Esophagus muscularis mucosa (tissue), 4 donors: ENCODE results near the gene HOXB1. TPM values are rescaled to one million over a fixed set of nuclear protein-coding genes. Genes with fewer than 3 reads are reported as not detected.

Experiments
- DNase-seq: peaks from one replicate; pipeline ENCODE4 v3.0.0-alpha.2; 2017; ENCODE audit errors: extremely low spot score
- H3K27ac ChIP-seq, 4 donors: fragments of 200-600 bp; sonication (generic); replicated peaks in 1 of 4; 1 replicate in 3 of 4; 2 replicates in 1 of 4; pipeline ENCODE4 v1.5.1; 2016 to 2019; ENCODE audit warnings: mild to moderate bottlenecking in 1 of 4
- H3K27me3 ChIP-seq, 4 donors: fragments of 200-600 bp; sonication (generic); one replicate each; pipeline versions ENCODE4 v1.5.1 to v1.6.0; 2016 to 2019
- H3K36me3 ChIP-seq, 4 donors: fragments of 200-600 bp; sonication (generic); one replicate each; pipeline ENCODE4 v1.5.1; 2016 to 2019
- H3K4me1 ChIP-seq, 4 donors: fragments of 200-600 bp; sonication (generic); one replicate each; pipeline ENCODE4 v1.5.1; 2016 to 2019
- H3K4me3 ChIP-seq, 4 donors: fragments of 200-600 bp; sonication (generic); 1 replicate in 2 of 4; 2 replicates in 2 of 4; pipeline ENCODE4 v1.5.1; 2016 to 2019; ENCODE audit warnings: mild to moderate bottlenecking in 4 of 4, moderate library complexity in 1 of 4
- H3K9me3 ChIP-seq, 4 donors: fragments of 200-600 bp; sonication (generic); 1 replicate in 3 of 4; 2 replicates in 1 of 4; pipeline ENCODE4 v1.5.1; 2016 to 2019
- CTCF ChIP-seq, 3 experiments: fragments of 200-600 bp in 2 of 3; fragments of 450-650 bp in 1 of 3; sonication (generic) in 2 of 3; IDR thresholded peaks; one replicate each; pipeline ENCODE4 v1.5.1; 2017 to 2019; ENCODE audit warnings: antibody characterized with exemption in 3 of 3, mild to moderate bottlenecking in 2 of 3, moderate library complexity in 1 of 3
- EP300 ChIP-seq: sonication (generic); formaldehyde crosslinking; IDR thresholded peaks from one replicate; pipeline ENCODE4 v1.6.1; 2017; ENCODE audit warnings: antibody characterized with exemption
- POLR2A ChIP-seq: fragments of 450-650 bp; IDR thresholded peaks from one replicate; pipeline ENCODE4 v1.6.1; 2017; ENCODE audit warnings: antibody characterized with exemption, moderate library complexity, mild to moderate bottlenecking, low read depth
- POLR2AphosphoS5 ChIP-seq, 2 donors: sonication (generic); formaldehyde crosslinking; IDR thresholded peaks; one replicate each; pipeline ENCODE4 v1.6.1; 2017; ENCODE audit warnings: antibody characterized with exemption in 2 of 2
- whole genome bisulfite sequencing: methylation state at CpG from one replicate; pipeline ENCODE4 v1.1.5; 2018; 5-methylcytosine and 5-hydroxymethylcytosine counted together
- intact Hi-C: fragments of 100-400 bp; cut with DNase I; formaldehyde crosslinking; loops from one replicate; pipeline ENCODE4 v1.15.1; 2023
- total RNA-seq, 4 donors: library from RNA; depleted of rRNA; stranded (reverse); fragments of >200 nt; gene quantifications; one replicate each; pipeline versions ENCODE4 v1.1.0 to v1.2.1, GENCODE V29; 2016

HOXB1 gene
- total RNA-seq, 4 donors from 2014 or later: not detected

- H3K4me3 ChIP-seq: no peak overlapping the region
- DNase-seq: no peak
- H3K27ac ChIP-seq: no peak overlapping the region
- peaks cover 0 to 6% (median 3%) of the 10 kb centered on the region in 4 donors for H3K4me1 ChIP-seq
- TF ChIP-seq POLR2AphosphoS5 (IDR thresholded peaks at IDR 0.05): no peak
- no peak for TF ChIP-seq EP300
- TF ChIP-seq POLR2A: no peak
- TF ChIP-seq CTCF (IDR thresholded peaks at IDR 0.05): no peak
- H3K9me3 ChIP-seq: no peaks in the 10 kb centered on the region
- 89% methylated on average over 11 of the region's 11 CpGs for WGBS
- intact Hi-C loops: no loop called here
- no peaks in the 10 kb centered on the region for H3K36me3 ChIP-seq
- peaks cover 0 to 12% (median 0%) of the 10 kb centered on the region in 4 donors for H3K27me3 ChIP-seq
Measured at GRCh38 chr17:48529683-48530009, 1.2 kb downstream of the HOXB1 start.

- Histone ChIP-seq H3K4me1 (peaks cover 0 to 6% (median 3%) of the 10 kb centered on the region in 4 donors), H3K27me3 (peaks cover 0 to 12% (median 0%) of the 10 kb centered on the region in 4 donors), H3K36me3 (no peaks in the 10 kb centered on the region), H3K9me3 (no peaks in the 10 kb centered on the region), H3K27ac (no peak overlapping the region), H3K4me3 (no peak overlapping the region)
- 94% methylated on average over 8 of the region's 11 CpGs for WGBS
- DNase-seq: no peak
- TF ChIP-seq EP300 (no peak), POLR2AphosphoS5 (IDR thresholded peaks at IDR 0.05) (no peak), CTCF (IDR thresholded peaks at IDR 0.05) (no peak), POLR2A (no peak)
- intact Hi-C loops: no loop called here
Measured at GRCh38 chr17:48528936-48529682, 1.7 kb downstream of the HOXB1 start.

GRCh38 chr17:48528153-48528935 lies 2.5 kb downstream of the HOXB1 start:
- DNase-seq: no peak
- peaks cover 0 to 8% (median 4%) of the 10 kb centered on the region in 4 donors for H3K4me1 ChIP-seq
- H3K27ac ChIP-seq: no peak overlapping the region
- TF ChIP-seq POLR2AphosphoS5 (IDR thresholded peaks at IDR 0.05) (no peak), POLR2A (no peak), EP300 (no peak), CTCF (IDR thresholded peaks at IDR 0.05) (no peak)
- 85% methylated on average over 7 of the region's 7 CpGs for WGBS
- H3K27me3 ChIP-seq: peaks cover 0 to 12% (median 0%) of the 10 kb centered on the region in 4 donors
- no peaks in the 10 kb centered on the region for H3K36me3 ChIP-seq
- no peaks in the 10 kb centered on the region for H3K9me3 ChIP-seq
- no peak overlapping the region for H3K4me3 ChIP-seq
- intact Hi-C loops: no loop called here

- whole genome bisulfite sequencing: 76% methylated on average over 14 of the region's 14 CpGs
Measured at GRCh38 chr17:48527547-48527932, 3.3 kb downstream of the HOXB1 start.

More at GRCh38 chr17:48527547-48527932, 3.3 kb downstream of the HOXB1 start:
- Histone ChIP-seq H3K27me3 (peaks cover 0 to 12% (median 0%) of the 10 kb centered on the region in 4 donors), H3K4me1 (peaks cover 0 to 16% (median 10%) of the 10 kb centered on the region in 4 donors), H3K9me3 (no peaks in the 10 kb centered on the region), H3K36me3 (no peaks in the 10 kb centered on the region), H3K4me3 (no peak overlapping the region), H3K27ac (no peak overlapping the region)
- TF ChIP-seq POLR2A (no peak), POLR2AphosphoS5 (IDR thresholded peaks at IDR 0.05) (no peak), EP300 (no peak), CTCF (IDR thresholded peaks at IDR 0.05) (no peak)
- intact Hi-C loops: no loop called here
- DNase-seq: no peak
